Astrocyte of the hippocampus (primary cell): Measurements from ENCODE around the gene MARCHF11.

Source experiments
- DNase-seq: peaks from one replicate; pipeline ENCODE4 v3.0.0; 2011; ENCODE audit warnings: low read depth, low spot score

MARCHF11 gene

DNA sequence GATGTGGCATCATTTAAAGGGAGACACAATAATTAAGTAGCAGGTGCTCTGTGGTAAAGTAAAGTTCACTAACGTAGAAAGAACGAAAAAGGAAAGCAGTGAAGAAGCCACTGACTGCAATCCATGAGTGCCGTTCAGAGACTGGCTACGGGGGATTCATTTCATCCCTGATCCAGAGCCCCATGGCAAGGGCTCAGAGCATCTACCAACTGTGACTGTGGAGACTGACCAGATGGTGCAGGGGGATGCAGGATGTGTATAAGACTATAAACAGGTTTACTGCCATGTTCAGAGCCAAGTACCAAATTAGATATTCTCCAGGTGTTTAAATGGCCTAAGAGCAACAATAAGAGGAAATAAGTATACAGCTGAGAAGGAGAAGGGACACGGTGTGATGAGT is 47.7 kb downstream of the MARCHF11 start:
- DNase-seq, result no peak

DNA sequence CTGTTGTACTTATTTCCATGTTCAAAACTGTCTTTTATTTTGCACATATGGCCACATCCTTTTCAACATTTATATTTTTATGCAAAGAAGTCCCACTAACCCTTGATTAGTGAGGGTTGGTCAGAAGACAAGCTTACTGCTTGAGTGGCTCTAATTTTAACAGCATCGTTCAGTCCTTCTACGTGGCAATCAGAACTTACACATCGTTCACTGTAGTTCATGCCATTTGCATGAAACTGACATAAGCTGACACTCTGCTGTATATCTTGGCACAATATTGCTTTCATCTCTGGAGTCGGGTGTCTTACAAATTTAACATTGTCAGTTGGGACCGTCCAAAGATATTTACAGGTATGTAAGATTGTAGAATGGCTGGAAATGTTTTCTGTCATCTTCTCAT is 50.6 kb downstream of the MARCHF11 start:
- DNase-seq, result no peak

DNA sequence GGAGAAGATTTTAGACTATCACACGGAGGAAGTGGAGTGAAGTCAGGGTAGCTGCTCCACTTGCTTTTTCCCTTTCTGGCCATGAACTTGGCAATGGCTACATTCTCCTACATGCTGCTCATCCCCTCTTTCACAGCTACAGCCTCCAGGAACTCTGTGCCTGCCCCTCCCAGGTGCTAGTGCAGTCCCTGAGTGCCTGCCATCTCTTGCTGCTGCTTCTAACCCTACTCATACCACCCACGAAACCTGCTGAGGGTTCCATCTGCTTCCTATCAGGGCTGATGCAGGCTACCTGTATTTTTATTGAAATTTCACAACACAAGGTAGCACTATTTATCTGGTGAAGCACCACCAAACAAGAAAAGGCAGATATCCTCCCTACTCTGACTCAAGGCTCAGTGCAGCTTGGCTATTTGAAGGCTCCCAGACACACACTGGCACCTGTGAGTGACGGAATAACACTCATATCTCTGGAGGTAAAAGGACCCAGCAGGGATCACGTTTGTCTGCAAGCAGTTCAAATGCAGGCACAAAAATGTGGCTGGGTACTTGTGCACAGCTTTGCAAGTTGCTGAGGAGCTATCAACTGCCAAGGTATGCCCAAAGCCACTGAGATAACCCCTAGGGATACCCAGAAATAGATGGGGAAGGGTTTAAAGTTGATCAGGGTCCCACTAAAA is 51.6 kb downstream of the MARCHF11 start:
- no peak for DNase-seq

DNA sequence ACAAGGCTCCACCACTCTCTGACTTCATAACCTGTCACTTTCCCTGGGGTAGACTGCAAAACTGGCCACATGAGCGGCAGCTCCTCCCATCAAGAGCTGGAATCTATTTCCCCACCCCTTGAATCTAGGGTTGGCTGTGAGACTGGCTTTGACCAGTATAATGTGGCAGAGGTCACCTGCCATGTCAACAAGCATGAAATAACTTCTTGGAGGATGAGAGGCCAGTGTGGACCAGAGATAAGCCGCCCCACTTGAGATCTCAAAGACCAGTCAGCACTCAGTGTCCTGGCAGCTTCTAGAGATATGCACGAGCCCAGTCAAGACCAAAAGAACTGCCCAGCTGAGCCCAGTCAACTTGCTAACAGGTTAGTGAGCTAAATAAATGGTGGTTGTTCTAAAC is 59.0 kb downstream of the MARCHF11 start:
- DNase-seq, result no peak

DNA sequence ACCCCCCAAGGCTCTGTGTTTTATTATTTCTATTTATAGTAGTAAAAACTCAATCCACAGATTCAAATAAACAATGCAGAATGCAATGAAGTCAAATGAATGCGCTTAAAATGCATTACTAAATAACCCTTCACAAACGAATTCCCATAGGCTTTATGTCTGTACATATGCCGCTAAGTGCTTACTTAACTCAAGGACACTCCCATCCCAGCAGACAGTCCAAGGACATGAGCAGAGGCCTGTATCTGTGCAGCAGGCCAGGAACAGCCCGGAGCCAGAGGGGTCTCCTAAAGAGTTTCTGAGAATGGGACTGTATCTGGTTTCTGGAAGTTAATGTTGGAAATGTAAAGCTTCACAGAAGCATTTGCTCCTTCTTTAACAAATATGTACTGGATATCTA is 59.8 kb downstream of the MARCHF11 start:
- no peak for DNase-seq

DNA sequence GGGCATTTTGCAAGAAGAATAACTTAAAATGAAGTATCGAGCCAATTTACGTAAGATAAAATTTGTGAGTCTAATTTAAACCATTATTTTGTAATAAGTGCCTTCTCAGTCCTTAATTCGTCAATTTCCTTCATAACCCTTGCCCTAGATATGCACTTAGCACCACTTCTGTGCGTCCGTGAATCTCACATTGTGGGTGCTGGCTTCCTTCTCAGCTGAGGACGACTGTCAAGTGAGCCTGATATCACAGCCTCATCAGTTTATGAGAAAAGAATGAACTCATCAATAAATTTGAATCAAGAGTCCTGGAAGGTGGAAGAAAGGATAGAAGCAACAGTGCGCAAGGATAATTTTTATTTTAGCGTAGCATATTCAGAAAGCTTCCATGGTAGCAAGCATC is 64.5 kb downstream of the MARCHF11 start:
- no peak for DNase-seq

DNA sequence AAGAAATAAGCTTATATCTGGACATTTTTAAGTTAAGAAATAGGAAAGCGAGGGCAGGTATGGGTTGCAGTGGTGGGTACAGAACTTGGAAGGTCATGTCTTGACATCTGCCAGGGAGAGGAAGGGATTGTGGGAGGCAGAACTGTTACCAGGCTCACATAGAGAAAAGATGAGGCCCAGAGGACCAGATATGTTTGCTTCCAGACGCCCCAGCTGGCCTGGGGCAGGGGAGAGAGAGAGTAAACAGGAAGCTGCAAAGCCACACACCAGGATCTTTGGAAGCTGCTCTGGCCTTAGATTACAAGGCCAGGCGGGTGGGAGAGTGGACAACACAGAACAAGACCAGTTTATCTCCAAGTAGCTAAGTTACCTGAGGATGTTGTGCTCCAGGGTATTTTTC is 71.2 kb downstream of the MARCHF11 start:
- DNase-seq, result no peak

DNA sequence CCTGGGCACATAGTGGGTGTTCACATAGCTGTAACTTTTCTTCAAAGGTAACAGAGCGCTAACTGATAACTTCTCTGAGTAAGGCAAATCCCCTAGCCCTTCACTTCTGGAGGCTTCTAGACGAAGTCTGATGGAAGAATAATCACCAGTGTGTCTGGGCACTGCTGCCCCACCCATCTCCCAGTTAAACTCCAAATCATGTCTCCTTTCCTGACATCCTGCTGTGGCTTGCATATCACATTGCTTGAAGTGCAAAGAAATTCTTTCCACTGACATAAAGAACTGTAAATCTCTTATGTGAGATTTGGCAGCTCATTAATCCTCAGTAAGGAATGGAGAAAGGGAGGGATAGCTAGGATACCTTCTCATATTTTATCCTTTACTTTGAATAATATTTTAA is 74.6 kb downstream of the MARCHF11 start:
- no peak for DNase-seq

DNA sequence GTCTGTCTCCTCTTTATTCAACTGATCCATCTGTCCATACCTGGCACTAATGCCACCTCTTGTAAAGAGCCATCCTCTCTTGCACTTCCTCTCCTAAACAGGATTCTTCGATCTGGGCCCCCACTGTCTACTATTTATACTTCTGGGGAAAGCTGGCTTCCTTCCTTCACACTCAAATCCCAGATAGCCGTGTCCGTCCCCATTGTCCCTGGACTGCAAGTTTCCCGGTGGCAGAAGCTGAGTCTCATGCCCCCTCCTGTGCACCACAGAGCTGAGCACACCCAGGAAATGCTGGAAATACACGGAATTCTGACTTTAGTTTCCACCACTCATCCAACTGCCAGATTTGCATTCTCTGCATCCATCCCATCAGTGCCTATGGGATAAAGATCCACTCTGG is 84.0 kb downstream of the MARCHF11 start:
- no peak for DNase-seq

DNA sequence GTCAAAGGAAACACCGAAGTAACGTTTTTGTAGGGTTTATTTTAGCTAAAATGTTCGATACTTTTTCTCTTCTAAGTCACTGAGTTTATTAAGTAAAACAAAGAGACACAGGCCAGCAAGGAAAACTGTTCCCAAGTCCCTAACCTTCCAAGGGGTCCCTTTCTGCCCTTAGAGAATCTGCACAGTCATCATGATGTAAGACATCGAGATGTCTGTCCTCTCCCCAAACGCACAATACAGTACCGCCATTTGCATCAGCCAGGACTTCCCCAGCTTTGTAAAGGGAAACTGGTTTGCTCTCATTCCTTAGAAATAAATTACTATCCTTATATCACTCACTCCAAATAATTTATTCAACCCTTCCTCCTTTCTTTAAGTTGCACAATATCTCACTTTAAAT is 89.3 kb downstream of the MARCHF11 start:
- DNase-seq, result no peak

DNA sequence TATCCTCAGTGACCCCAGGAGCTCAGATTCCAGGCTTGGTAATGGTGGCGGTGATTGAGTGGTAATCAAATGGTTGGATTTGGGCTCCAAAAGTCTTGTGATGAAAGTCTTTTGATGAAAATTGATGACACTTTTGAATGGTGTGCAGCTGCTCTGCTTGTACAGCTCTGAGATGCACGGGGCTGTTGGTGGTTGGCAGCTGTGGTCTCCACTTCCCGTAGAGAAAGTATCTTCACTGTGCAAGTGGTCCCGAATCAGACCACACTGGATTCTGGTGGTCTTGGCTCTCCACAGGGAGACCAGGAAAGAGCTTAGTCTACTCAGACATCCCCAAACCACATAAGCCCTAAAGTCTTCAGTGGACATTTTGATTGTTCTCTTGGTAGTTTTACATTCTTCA is 96.6 kb downstream of the MARCHF11 start:
- no peak for DNase-seq

DNA sequence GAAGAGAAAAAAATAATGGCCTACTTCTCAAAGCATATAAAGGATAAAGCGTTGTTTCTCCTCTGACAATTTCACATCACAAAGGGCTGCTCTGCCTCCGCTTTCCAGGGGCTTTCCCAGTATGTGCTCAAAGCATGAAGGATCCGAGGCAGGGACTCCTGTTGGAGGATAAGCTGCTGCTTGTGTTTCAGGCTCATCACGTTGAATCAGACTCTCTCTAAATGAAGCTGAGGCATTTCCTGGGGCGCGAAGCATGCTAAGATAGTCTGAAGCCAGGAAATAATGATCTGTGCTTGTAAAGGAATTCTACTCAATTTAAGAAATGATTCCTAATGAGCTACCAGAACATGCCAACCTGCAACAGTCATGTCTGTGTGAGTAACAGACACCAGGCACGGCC is 97.5 kb downstream of the MARCHF11 start:
- peak; percentile 6 for DNase-seq

DNA sequence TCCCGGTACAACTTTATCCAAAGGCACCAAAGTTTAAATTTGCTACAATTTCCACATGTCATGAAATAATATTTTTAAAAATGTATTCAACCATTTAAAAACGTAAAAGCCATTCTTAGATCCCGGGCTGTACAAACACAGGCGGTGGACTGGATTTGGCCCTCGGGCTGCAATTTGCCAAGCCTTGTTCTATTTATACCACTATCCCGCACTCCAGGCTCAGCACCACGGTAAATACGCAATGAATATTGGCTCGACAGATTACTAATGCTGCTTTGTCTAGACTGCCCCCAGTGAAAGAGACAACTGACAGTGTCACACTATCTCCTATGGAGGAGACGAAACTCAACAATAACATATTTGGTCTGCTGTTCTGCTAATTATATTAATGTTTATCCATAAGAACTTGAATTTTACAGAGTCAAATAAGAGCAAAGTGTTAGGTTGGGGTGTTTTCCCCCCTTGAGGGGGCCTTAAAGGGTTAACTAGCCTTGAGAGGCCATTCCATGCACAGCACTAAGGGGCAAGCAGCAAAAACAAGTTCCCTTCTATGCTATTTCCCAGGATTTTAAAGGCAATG is 98.1 kb downstream of the MARCHF11 start:
- DNase-seq, result no peak

DNA sequence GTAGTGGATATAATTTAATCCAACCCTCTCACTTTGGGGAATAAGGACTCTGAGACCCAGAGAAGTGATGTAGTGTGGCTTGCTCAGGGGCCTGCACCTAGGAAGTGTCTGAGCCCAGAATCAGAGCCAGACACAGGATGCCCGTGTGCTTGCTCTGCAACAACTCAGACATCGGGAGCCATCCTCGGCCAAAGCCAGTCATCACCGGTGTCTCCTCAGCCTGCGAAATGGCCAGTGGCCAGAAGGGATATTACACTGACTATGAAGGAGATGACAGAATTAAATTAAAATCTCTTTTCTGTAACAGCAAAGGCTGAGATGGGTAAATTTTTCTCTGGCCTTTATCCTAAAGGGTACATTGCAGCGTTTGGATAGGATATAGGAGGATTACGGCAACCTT is 102.9 kb downstream of the MARCHF11 start:
- no peak for DNase-seq

DNA sequence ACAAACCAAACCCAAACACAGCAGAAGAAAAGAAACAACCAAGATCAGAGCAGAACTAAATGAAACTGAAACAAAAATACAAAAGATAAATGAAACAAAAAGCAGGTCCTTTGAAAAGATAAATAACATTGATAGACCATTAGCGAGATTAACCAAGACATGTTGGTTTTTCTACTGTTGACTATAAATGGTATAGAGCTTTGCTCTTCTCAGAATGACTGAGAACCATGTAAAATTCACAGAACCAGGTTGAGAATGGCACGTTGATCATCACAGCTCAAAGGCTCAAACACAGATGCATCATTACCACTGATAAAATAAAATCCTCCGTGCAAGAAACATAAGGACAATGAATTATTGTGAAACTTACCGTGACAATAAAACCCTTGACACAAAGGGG is 105.2 kb downstream of the MARCHF11 start:
- DNase-seq, result no peak

DNA sequence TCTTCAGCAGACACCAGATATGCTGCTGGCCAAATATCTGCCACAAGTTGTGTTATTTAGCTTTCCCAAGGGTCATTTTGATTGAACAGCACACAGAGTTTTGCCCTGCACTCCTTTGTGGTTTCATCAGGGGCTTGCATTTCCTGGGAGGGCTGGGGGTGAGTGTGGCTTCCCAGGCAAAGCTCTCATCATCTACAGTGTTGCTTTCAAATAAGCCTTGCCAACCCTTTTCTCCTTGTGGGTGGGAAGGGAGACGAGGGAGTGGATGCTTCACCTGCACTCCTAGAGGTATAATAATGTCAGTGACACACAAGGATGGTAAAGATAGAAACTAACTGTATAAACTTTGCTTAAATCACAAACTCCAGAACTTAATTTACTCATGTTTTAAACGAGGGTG is 107.0 kb downstream of the MARCHF11 start:
- no peak for DNase-seq

DNA sequence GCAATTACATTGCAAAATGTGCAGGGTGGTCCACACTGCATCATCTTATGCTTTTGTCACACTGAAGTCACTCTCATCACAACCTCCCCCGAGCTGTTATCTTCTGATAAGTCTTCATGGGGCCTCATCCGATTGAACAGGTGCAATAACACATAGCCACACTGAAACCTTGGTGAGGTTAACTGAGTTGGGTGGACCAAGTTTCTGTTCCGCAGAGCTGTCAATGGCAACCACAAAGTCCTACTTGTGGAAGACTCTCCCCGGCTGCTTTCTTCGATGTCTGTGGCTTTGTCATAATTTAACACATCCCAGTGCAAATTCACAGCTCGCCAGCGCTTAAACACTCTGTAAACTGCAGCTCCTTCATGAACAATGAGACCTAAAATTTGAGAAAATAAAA is 112.2 kb downstream of the MARCHF11 start:
- no peak for DNase-seq

DNA sequence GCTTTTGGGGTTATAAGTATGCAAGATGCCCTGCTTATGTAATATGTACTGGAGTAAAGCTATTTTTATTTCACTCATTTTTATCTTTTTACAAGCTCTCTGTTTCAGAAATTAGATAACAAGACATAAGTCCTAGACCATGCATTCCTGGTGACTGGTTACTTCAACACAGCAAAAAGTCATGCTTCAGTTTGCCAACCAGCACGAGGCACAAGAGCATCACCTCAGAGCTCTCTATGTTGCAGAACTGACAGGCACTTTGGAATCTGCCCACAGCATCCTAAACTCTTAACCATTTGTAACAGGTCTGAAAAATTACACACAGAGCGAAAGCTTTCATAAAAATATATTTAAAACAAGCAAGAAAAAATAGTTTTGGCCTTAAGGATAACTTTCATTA is 112.8 kb downstream of the MARCHF11 start:
- no peak for DNase-seq

DNA sequence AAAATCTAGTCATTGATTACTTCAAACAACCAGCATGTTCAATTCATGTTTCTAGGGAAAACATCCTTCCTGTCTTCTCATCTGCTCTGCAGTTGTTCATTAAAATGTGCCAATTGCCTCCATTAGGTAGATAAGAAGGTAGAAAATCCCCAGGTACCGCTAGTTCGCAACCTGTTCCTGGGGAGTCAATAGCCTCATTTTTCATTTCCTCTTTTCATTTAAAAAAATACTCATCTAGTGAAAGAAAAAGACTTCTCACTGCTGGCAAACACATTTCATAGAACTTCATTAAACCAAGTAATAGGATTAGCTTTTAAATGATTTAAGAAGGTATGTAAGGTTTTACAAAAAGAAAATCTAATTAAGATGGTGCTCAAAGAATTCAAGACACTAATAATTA is 113.3 kb downstream of the MARCHF11 start:
- DNase-seq, result no peak

DNA sequence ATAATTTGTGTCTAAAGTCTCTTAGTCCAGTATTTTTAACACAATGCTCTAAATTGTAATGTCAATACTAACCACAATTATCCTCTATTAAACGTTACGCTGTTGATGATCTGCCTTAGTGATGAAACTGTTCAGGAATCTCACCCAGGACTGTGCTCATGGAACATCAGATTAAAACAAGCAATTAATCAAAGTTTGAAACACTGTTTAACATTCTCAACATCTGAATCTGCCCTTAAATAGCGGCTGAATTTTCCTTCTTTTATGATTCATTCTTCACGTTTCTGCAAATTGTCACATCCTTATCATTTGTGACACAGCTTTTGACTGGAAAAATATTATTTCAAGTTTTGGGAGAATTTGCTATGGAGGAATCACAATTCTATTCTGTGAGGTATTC is 113.8 kb downstream of the MARCHF11 start:
- DNase-seq, result no peak

DNA sequence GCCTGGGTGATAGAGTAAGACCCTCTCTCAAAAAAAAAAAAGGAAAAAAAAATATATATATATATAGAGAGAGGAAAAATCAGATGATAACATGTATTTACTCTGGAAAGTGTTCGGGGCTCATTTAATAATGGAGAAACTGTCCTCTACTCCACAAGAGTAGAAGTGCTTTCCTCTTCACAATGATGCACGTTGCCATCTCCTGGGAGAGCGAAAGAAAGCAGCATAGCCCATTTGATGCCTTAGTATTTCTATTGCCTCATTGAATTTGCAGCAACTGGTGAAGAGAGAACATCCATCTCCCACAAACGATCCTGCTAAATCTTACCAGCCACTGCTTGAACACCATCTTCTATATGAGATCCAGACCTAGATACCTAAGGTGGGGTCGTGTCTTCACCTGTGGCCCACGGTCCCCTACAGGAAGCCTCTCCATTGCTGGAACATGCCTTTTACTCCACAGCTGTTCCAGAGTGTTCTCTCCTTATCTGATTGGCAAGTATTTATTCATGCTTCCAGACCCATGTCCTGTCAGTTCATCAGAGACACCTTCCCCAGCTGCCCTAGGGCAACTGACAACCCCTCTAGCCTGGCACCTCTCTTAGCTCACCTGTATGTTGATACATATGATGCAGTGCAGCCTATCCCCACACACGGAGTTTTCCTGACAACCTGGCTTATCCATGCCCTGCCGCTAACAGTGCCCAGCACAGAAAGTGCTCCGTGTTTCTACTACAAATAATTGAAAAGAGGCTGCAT is 115.3 kb downstream of the MARCHF11 start:
- DNase-seq, result no peak

DNA sequence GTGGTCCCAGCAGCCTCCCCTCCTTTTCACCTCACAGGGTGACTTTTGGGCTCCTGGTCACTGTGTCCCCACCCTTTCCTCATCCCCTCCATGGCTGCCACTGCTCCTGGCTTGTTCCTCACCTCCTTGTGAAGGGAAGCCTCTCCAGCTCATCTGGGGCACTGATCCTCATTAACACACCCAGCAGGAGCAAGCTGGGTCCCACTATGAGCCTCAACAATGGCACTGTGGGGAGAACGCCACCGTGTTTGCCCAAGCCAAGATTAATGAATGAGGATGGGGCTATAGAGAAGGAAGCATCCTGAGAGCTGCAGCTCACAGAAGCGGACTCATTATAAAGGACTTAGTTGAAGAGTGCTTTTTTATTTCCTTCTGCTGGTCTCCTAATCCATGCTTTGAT is 118.4 kb downstream of the MARCHF11 start:
- DNase-seq, result no peak

DNA sequence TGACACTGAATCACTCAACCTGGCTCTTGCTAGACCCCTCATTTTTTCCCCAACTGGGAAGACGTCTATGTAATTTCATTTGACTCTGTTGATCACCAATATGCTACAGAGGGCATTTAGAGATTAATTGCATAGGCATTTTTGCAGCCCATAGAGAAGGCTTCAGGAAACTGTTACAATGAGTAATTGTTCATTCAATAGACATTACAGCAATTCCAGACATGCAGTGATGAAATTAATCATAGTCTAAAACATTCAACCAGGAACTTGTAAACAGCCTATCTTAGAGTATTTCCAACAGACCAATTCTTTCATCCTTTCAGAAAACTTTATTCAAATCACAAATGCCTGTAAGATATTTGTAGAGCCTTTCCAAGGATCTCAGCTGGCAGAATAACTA is 122.3 kb downstream of the MARCHF11 start:
- DNase-seq, result peak; percentile 21
